Measurements from ENCODE around the gene LIN7B.
A peak's percentile ranks its signal among the peaks of the same experiment; 100 is the strongest.

The LIN7B gene

DNA sequence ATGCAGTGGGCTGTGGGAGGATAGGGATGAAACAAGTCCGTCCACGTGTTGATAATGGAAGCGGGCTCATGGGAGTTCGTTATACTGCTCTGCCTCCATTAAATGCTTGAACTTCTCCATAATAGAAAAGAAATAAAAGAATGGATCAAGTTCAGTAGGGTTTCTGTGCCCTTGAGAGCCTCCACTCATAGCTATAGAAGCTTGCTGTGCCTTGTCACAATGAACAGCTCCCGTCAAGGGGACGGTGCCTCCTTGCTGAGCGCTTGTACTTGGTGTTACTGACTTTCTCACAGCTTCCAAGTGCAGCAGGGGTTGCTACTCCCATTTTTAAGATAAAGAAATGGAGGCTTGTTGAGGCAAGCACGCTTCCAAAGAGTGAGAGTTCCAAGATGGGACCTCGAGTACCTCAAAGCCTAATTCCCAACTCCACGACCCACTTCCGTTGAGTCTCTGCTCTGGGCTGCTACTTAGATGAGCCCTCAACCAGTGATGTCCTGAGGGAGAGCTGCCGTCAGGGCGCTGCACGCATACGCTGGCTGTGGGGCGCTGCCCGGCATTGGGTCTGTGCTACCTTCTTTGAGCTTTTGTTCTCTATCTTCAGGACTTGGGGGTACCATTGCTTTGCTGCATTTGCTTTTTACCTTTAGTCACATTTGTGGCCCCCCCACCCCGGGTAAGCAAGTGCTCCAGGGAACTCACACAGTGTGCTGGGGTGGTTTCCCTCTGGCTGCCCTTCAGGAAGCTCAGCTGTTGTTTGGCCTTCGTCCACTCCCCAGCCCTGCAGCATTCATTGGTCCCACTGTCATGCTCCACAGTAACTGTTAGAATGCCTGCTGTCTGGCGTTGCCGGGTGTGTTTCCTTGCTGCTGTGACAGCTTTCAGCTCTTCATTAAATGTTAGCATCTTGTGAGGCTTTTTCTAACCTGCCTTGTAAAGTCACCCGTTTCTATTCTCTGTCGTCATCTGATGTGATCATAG lies 19.4 kb upstream of the LIN7B start:
- DNase-seq, result no peak

DNA sequence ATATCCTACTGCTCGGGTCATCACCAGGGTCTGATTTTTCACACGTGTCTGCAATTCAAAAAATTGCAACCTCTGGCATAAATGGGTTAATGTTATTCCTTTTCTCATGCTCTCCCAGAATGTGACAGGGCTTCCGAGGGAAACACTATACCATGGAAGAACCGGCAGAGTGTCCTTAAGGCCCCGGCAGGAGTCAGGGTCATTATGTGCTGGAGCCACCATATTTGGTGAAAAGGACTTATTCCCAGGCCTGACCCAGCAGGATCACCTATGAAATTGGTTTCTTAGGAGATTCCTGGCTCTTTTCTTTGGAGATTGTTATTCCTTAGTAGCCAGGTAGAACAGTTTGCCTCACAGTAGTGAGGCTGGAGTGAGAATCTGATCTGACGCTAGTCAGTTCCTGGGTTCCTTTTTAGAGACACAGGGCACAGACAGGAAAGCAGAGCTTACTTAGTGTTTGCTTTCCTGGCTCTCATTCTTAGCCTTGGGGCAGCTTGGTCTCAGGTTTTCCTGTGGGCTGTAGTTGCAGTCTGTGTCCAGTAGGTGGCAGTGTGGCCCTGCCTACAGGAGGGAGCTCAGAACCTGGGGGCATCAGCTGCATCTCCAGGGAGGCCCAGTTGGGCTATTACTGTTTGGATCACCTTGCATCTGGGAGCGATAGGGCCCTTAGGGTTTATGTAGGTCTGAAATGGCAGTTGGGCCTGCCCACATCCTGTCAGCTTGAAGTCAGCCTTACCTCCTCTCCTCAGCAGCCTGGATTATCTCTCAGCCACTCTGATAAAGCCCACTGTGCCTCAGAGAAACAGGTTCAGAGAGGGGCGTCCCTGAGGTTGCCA lies 16.5 kb upstream of the LIN7B start:
- DNase-seq, result peak; percentile 59

DNA sequence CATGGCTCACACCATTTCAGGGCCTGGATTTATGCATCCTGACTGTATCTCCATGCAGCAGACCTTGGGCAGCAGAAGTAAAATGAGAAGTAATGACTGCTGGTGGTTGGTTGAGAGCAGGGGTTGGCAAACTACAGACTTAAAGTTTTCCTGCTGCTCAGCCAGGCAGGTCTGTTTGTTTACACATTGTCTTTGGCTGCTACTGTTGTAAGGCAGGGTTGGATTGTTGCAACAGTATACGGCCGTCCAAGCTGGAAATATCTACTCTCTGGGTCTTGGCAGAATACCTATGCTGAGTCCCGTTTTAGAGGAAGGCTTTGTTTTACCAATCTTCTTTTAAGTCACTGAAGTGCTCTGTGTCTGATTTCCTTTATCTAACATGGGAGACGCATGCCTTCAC lies 15.4 kb upstream of the LIN7B start:
- DNase-seq, result no peak

DNA sequence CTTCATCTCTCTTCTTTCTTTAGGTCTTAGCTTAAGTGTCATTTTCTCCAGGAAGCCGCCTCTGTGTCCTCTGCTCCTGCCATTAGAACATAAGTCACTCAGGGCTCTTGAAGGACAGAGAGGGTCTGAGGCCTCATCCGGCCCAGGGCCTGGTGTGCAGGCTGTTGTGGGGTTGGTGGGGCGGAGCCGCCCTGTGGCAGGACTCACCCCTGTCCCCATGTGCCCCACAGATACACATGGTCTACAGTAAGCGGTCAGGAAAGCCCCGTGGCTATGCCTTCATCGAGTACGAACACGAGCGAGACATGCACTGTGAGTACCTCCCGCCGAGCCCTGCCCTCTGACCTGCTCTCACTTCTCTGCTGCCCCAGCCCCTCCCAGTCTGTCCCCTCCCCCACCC lies 13.0 kb upstream of the LIN7B start:
- no peak for DNase-seq

DNA sequence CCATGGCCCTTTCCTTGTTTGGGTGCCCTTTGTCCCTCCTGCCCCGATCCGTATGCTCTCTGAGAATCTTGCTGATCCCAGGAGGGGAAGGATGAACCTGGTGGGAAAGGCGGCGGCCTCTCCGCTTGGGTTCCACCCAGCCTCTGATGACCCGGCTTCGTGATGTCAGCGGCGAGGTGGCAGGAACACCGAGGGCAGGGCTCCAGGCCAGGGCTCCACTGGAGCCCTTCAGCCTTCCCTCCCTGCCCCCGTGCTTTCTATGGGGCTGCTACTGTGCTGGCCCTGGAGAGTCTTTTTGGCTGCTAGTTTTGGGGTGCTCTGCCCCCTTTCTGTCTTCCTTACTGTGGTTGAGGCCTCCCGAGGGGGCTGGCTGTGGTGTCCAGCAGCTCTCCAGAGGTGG lies 11.9 kb upstream of the LIN7B start:
- no peak for DNase-seq

DNA sequence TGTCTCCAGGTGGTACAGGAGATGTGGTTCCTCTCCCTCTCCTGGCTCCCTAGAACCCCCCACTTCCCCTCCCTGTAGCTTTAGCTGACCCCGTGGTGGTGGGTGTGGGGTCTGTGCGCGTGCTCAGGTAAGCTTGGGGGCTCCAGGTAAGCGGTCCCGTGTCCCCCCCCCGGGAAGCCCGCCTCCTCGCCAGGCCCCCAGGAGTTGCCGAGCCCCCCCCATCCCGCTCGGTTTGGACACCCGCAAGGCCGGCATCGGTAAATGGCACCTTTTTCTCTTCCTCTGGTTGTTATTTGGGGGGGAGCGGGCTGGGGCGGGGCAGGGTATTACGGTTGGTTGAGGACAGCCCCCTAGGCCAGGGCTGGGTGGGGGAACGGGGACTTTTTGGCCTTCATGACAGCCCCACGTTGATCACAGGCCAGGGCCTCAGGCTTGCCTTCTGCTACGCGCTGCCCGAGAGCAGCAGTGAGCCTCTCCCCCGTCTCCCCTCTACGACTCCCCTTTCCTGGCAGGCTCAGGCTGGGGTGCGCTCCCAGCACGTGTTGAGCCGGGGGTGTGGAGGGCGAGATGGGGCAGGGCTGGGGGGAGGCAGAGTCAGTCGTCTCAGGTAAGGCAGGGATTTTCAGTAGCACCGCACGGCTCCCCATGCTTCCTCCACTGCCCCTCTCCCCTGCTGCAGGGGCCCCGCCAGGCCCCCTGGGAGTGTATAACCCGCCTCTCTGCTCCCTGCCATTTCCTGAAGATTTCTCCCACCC lies 10.7 kb upstream of the LIN7B start:
- DNase-seq, result no peak

DNA sequence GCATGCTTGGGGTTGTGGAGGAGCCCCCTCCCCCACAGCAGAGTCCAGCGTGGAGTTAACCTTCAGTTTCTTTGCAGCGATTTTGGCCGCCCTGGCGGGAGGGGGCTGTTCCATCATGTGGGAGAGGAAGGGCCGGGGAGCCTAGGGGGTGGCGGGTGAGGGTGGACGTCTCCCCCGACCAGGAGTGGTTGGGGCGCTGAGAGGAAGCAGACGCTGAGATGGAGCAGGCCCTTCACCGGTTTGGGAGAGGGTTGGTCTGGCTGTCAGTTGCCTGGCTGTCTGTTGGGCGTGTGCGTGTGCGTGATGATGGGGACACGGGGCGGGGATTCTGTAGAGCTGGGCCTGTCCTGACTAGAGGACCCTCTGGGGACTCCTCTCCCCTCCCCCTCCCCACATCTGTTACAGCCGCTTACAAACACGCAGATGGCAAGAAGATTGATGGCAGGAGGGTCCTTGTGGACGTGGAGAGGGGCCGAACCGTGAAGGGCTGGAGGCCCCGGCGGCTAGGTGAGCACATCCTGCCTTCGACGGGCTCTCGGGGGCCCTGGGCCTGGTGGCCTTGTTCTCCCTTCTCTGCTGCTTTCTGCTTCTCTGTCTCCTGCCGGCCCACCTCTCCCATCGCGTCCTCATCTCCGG lies 9.8 kb upstream of the LIN7B start:
- no peak for DNase-seq

DNA sequence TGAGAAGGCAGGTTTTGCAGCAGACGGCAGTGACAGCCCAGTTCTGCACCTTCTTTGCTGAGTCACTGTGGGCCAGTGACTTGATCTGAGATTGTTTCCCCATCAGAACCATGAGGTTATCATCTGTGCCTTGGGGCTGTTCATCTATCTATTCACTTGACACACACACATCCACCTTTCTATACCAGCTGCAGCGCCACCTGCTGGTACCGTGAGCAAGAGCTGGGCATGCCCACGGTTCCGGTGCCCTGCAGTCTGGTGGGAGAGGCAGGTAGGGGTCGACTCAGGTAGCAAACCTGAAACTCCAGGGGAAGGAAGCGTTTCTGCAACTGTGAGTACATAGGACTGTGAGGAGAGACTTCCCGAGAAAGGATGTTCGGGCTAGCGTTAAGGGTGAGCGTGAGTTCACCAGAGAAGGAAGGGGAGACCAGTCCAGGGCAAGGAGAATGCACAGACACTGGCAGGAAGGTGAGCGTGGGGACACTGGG lies 7.5 kb upstream of the LIN7B start:
- DNase-seq, result peak; percentile 40

DNA sequence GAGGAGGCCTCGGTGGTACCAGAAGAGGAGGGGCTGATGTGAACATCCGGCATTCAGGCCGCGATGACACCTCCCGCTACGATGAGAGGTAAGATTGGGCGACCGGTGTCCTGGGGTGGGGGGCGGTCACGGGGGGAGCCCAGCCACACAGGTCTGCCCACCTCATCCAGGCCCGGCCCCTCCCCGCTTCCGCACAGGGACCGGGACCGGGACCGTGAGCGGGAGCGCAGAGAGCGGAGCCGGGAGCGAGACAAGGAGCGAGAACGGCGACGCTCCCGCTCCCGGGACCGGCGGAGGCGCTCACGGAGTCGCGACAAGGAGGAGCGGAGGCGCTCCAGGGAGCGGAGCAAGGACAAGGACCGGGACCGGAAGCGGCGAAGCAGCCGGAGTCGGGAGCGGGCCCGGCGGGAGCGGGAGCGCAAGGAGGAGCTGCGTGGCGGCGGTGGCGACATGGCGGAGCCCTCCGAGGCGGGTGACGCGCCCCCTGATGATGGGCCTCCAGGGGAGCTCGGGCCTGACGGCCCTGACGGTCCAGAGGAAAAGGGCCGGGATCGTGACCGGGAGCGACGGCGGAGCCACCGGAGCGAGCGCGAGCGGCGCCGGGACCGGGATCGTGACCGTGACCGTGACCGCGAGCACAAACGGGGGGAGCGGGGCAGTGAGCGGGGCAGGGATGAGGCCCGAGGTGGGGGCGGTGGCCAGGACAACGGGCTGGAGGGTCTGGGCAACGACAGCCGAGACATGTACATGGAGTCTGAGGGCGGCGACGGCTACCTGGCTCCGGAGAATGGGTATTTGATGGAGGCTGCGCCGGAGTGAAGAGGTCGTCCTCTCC lies 6.3 kb upstream of the LIN7B start:
- no peak for DNase-seq

DNA sequence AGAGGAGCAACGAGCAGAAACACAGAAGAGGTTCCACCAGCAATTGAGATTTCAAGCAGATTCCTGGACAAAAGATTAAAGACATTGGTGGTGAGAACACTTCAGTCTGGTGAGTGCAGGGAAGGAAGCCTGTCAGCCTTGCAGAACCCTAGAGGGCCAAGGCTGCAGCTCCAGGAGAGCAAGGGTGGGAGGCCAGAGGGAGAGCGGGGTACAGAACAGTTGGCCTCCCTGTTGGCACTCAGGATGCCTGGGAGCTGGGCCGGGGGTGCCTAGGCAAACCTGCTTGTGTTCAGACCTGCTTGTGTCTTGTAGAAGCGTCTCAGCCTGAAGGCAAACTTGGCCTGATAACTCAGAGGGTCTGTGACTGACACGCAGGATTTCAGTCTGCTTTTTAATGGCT lies 5.1 kb upstream of the LIN7B start:
- DNase-seq, result no peak

DNA sequence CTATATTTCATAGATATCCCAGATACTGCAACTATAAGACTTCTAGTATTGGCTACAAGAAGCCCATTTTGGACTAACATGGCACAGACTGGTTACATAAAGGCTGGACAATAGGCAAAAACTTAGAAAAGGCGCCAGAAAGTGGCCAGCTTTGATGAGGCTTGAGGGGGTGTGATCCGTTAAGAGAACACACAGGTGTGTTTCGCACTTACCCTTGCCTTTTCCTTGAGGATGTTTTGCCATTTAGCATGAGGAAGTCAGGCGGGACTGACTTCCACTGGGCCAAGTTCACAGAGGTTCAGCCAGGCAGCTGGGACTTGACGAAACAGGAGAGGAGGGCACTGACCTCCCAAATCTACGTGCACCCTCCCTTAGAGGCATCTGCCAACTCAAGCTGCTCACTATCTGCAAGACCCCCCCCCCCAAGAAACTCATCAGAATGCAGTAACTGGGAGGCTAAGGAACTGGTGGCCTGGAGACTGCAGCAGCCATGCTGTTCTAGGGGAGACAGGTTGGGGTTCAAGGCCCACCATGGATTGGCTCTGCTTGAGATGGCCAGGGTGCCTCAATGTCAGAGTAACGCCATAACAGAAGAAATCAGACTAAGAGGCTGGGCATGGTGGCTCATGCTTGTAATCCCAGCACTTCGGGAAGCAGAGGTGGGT lies 4.5 kb upstream of the LIN7B start:
- DNase-seq, result no peak

DNA sequence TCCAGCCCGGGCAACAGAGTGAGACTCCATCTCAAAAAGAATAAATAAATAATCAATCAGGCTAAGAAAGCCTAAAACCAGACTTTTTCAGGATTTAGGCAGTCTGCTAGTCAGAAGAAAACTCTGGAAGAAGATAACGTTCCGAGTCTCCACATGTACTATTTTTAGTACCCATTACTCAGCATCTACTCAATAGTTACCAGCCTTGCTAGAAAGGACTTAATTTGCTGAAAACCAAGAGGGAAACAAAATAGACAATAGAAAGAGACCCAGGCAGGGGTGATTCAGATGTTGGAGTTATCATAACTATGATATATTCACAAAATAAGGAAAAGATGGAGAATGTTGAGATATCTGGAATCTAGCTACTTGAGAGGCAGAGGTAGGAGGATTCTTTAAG lies 3.6 kb upstream of the LIN7B start:
- DNase-seq, result no peak

DNA sequence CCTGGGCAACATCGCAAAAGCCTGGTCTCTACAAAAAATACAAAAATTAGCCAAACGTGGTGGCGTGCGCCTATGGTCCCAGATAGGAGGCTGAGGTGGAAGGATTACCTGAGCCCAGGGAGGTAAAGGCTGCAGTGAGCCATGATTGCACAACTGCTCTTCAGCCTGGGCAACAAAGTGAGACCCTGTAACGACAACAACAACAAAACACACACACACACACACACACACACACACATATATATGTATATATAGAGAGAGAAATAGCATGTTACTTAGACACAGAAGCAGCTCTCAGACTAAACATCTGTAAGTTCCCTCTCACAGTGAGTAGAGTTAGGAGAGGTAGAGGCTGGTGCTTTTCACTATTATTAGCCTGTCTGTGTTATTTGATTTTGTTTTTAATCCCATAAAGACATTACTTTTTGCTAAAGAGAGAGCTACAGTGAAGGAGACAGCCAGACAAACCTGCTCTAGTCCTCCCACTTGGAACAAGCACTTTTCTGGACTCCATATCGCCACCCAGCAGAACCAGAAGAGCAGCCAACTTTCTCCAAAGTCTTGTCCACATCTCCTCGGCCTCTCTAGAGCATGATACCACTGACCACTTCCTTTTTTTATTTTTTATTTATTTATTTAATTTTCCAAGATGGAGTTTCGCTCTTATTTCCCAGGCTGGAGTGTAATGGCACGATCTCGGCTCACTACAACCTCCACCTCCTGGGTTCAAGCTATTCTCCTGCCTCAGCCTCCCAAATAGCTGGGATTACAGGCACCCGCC lies 2.8 kb upstream of the LIN7B start:
- DNase-seq, result no peak

DNA sequence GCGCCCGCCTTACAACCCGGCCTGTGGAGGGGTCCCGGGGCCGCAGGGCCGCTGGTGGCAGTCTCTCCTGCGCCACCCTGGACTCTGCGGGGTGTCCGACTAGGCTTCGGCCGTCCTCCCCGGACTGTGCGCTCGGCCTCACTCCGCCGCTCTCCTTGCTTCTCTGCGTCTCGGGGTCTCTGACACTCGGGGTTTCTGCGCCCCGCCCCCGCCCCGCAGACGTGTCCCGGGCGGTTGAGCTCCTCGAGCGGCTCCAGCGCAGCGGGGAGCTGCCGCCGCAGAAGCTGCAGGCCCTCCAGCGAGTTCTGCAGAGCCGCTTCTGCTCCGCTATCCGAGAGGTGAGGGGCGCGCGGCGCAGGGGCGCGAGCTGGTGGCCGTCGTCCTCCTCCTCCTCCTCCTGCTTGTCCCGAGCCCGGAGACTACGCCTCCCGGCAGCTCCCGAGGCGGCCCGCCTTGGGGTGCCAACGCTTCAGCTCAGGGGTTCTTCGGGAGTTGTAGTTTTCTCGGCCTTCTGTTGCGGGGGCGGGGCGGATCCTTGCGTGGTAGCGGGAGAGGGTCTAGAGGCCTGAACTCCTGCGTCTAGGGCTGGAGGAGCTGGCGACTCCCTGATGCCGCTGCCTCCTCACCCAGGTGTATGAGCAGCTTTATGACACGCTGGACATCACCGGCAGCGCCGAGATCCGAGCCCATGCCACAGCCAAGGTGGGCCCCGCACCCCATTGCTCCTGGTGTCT lies 627 bp downstream of the LIN7B start:
- peak; percentile 35 for DNase-seq

DNA sequence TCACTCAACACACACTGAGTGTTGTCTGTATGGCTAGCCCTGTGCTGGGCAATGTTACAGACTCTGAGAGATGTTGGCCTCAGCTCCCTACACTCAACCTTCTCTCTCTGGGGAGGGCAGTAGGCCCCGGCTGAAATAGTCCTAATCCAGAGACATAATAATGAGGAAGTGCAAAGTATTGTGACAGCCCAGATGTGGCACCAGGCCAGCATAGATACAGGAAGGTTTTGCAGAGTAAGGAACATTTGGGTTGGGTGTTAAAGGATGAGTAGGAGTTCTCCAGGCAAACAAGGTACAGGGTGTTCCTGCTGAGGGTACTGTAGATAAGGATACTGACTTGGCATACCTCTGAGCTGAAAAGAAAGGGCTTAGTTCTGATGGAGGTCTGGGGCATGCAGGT lies 2.4 kb downstream of the LIN7B start:
- peak; percentile 76 for DNase-seq

DNA sequence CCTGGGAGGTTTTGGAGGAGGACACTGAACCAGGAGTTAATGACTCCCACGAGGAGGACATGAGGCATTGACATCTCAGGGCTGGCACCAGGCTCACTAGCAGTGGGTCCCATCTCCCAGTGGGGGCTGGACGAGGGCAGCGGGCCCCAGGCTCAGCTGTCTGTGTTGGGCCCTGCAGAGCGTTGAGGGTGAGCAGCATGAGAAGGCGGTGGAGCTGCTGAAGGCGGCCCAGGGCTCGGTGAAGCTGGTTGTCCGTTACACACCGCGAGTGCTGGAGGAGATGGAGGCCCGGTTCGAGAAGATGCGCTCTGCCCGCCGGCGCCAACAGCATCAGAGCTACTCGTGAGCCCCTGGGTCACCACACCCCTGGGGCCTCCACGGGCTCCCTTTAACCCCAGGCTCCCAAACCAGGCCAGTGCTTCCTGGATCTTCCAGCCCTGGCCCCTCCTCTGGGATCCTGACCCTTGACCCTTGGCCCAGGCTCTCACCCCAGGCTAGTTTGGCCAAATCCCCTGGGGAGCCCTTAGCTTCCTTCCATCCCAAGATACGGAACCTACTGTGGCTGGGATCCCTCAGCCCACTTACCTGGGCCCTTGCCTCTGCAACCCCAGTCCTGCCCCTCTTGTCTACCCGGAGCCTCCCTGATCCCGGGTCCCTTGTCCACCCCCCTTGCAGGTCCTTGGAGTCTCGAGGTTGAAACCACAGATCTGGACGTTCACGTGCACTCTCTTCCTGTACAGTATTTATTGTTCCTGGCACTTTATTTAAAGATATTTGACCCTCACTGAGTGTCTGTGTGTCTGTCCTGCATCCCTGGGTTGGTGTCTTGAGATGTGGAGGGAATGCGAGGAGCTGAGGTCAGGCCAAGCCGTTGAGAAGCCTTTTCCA lies 3.8 kb downstream of the LIN7B start:
- no peak for DNase-seq

DNA sequence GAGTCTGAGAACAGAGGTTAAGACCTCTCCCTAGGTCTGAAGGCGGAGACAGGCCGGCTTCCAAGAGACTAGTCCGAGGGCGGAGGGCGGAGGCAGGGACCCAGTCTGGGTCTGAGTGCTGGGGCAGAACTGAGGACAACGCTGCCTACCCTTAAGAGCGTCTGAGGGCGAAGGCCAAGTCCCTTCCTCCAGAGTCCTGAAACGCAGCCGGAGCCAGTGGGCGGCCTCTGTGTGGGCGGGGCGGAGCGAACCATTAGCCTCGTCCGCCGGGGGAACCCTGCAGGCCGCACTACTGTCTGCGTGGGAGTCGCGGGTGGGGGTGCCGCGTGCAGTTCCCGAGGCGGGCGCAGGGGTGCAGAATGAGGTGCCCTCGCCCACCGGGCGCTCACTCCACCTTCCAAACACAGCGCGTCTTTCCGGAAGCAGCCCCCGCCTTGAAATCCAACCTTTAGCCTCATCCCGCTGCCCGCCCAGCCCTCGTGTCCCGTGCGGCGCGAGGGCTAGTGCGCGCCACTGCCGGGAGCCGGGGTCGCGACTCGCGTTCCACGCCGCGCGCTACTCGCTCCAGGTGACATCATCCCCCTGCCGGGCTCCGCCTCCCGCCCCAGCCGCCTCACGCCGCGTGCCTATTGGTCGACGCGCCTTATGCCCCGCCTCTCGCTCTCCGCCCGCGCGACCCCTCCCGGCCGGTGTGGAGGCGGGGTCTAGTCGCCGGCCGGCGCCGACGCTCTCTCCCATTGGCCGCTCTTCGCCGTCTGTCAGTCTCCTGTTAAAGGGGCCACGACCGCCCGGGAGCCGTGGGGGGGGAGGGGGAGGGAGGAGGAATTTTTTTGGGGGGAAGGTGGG lies 4.6 kb downstream of the LIN7B start, which contains the start of gene C19orf73:
TSS of gene C19orf73 (minus strand) at position 579 of the 846 bp plus-strand sequence. CDS start at position 458, 121 bp downstream.
- DNase-seq, result peak; percentile 94

All from inflammatory macrophage treated with lipopolysaccharide for 4 hours (primary cell).